ENCODE data around the gene HOXA10.
A peak's percentile ranks its signal among the peaks of the same experiment; 100 is the strongest.

The HOXA10 gene

DNA sequence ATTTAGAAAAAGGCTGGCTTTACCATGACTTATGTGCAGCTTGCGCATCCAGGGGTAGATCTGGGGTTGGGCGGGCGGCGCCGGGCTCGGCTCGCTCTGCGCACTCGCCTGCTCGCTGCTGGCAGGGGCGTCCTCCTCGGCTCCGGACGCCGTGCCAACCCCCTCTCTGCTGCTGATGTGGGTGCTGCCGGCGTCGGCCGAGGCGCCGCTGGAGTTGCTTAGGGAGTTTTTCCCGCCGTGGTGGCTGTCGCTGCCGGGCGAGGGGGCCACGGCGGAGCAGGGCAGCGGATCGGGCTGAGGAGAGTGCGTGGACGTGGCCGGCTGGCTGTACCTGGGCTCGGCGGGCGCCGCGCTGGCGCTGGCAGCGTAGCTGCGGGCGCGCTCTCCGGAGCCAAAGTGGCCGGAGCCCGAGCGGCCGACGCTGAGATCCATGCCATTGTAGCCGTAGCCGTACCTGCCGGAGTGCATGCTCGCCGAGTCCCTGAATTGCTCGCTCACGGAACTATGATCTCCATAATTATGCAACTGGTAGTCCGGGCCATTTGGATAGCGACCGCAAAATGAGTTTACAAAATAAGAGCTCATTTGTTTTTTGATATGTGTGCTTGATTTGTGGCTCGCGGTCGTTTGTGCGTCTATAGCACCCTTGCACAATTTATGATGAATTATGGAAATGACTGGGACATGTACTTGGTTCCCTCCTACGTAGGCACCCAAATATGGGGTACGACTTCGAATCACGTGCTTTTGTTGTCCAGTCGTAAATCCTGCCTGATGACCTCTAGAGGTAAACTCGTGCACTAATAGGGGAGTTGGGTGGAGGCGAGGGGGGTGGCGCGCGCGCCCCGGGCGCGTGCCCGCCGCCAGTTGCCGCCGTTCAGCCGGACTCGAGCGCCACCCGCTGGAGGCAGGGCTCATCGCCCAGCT, 30.8 kb downstream of the HOXA10 start, which contains the start of gene HOXA5:
TSS of gene HOXA5 (minus strand) at position 659 of the 927 bp plus-strand sequence. CDS start at position 585, 74 bp downstream.
- DNase-seq, result peak in 1 of 2 donors; percentile 61

DNA sequence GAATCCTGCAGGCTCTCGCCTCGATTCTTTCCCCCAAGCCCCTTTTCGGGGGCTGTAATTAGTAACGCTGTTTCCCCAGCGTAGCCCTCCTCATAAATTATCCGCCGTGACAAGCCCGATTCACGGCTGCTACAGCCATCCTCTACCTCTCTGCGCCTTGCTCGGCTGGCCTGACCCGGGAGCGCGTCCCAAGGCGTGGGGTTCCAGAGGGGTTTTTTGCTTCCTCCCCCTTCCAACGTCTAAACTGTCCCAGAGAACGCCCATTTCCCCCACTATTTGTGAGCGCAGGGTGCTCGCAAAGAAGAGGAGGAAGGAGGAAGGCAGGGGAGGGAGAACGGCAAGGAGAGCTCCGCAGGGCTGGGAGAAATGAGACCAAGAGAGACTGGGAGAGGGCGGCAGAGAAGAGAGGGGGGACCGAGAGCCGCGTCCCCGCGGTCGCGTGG, 31.5 kb downstream of the HOXA10 start:
- no peak for DNase-seq

DNA sequence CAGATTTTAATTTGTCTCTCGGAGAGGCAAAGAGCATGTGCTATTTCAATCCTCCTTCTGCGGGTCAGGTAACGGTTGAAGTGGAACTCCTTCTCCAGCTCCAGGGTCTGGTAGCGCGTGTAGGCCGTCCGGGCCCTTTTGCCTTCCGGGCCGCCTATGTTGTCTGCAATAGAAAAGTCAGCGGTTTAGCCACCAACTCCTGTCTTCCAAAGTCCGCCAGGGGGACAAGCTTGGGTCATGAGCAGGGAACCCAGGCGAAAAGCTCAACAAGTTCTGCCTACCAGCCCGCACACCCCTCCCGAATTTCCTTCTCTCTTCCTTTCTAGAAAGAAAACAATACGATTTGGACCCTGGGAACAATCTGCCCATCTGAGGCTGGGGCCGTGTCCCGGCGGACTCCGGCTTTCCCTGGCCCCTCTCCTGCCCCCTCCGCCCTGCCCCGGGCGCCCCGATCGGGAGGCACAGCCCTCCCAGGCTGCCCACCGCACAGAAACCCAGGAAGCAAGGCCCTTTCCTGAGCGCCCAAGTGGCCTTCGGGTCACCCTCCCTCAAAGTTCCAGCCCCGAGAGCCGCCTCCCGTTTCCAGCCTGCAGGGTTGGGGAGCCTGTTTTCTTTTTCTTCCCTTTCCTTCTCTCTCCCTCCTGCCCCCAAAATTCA, 32.1 kb downstream of the HOXA10 start:
- DNase-seq, result no peak

DNA sequence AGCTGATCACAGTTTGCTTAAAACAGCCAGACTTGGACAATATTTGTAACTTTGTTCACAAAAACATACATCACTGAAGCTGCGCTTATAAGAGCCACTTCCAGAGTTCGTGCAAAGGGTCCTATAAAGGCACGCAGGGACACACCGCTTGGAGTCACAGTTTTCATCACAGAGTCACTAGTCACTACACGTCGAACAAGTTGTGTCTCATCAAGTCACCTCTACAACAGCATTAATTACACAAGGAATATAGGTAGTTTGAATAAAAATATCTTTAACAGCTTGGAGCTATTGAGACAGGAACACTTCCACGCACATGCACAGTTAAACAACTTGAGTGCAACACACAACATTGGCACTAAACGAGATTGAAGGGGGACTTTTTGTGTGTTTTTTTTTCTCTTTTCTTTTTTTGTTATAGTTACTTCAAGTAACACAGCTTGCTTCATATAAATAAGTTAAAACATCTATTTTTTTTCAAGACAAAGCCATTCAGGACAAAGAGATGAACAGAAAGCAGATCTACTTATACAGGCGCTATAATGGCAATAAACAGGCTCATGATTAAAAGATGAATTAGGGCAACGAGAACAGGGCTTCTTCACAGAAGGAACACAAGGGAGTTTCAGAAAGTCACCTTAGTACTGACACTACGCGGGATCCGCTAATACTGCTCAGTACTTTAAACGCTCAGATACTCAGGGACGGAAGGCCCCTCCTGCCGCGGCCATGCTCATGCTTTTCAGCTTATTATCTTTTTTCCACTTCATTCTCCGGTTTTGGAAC, 32.8 kb downstream of the HOXA10 start:
- DNase-seq, result no peak

DNA sequence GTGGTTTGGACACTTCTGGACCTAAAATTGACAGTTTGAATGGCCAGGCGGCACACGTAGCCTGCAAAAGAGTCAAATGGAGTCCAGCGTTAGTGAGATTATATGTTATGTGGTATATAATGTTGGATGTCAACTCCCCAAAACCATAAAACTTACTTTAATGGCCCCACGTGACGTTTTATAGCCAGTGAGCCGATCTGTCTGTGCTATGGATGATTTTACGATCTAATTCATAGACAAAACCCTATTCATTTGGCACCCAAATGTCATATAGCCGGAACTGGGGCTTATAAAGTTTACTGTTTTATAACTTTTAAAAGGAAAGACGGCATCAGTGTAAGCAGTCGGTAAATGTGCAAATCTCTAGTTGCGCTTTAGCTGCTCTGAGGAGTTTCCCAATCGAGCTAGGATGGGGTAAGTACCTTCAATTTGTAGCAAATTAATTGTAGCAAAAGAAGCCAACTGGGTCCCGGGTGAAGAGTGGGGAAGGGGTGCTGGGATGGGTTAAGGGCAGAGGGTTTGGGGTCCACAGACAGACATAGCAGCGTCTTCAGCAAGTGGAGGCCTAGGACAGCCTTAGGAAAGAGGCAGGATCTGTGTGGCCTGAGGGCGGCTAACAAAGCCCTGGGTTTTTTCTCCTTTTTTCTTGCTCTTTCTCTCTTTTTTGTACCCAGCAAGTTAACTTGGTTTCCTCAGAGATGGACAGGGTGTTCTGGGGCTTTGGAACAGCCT, 33.8 kb downstream of the HOXA10 start:
- DNase-seq, result no peak

DNA sequence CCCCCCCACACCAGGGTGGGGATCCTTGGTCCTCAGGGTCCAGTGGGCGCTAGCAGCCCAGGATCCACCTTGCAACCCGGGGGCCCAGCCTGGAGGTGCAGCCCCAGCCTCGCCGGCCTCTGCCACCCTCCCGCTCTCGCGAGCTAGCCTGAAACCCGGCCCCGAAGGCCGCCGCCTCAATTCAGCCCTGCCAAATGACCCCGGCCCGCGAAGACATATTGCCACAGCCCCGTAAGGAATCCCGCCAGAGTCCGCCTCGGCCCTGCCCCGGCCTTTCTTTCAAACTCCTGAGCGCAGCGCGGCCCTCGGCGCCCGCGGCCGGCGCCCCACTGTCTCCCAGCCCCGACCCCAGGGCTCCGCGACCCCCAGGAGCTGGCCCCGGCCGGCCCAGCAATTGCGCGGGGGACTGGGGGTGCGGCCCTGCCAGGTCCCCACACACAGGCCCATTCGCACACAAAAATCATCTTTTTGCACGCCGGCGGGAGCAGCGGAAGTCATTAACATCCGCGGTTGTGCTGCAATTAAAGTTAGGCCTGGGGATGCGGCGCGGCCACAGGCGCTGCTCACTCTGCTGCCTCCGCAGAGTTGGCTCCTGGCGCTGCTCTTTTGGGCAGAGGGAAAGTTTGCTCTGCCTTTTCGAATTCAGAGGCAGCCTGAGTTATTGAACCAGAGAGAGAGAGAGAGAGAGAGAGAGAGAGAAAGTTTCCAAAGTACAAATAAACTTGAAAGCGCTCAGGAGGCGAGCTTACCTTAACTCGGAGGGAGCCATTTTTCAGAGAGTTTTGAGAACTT, 34.6 kb downstream of the HOXA10 start:
- no peak for DNase-seq

DNA sequence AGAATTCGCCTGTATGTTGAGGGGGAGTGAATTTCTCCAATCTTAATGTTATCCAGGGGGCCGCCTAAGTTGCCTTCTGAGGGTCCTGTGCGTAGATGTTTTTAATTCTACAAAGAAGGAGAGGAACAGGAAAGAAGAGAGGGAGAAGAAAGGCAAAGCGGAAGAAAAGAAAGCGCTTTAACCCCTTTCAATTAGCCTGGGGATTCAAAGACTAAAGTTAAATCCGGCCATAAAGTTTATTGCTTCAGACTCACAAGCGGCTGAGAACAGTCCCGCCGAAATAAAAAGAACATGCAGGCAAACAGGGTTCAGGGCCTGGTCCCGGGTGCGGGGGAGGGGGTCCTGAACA, 35.2 kb downstream of the HOXA10 start:
- no peak for DNase-seq

DNA sequence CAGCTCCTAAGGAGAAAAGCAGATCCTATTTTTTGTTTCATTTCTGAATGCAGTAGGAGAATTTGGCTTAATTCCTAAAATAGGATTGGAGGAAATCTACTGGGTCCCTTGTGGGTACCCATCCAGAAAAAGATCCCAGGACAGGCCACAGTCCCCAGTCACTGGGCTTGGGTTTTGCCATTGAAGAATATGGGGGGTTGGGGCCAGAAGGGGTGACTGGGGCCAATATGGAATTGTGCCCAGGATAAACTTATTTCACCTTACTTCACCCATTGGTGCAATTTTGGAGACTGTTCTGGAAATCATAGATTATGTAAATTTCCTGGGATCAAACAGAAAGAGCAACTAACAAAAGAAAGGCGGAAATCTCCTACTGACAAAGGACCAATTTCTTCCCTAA, 35.6 kb downstream of the HOXA10 start:
- no peak for DNase-seq

DNA sequence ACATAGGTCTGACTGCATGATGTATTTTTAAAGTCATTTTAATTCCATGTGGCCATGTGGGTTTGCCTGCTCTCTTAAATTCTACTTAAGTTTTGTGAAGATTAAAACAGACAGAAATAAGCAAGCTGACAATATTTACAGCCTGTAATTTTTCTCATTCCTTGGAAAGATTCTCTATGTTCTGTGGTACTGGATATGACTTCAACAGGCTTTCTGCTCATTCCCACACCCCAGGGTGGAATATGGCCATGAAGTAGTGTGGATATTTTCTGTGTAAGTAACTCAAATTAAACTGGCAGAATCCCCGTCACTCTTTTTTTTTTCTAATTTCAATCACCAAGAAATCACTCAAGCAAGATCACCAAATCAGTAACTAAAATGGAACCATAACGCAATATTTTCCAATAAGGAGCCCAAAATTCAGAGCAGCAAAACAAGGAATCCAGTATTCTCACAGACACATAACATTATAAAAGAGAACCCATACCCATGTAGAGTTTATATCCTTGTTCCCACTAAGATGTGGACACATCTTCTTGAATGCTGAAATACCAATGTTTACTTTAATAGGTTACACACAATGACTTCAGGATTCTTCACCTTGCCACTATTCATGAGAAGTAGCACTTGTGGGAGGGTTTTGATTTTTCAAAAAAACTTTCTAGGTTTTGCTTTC, 36.3 kb downstream of the HOXA10 start:
- no peak for DNase-seq

DNA sequence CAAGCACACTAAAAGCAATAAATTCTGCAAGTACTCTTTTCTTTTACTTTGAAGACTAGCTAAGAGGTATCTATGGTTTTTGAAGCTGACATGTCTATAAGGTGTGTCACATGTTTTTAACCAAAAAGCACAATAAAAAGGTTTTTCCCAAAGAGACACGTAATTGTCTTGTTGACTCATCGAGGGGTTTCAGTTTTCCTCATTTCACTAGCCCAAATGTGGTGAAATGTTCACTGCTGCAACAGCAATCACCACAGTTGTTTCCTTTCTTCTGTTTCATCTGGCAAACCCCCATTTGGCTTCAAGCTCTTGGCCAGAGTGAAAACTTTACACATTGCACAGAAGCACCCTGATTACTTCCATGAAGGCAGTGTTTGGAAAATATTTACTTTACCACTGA, 39.7 kb downstream of the HOXA10 start:
- no peak for DNase-seq

DNA sequence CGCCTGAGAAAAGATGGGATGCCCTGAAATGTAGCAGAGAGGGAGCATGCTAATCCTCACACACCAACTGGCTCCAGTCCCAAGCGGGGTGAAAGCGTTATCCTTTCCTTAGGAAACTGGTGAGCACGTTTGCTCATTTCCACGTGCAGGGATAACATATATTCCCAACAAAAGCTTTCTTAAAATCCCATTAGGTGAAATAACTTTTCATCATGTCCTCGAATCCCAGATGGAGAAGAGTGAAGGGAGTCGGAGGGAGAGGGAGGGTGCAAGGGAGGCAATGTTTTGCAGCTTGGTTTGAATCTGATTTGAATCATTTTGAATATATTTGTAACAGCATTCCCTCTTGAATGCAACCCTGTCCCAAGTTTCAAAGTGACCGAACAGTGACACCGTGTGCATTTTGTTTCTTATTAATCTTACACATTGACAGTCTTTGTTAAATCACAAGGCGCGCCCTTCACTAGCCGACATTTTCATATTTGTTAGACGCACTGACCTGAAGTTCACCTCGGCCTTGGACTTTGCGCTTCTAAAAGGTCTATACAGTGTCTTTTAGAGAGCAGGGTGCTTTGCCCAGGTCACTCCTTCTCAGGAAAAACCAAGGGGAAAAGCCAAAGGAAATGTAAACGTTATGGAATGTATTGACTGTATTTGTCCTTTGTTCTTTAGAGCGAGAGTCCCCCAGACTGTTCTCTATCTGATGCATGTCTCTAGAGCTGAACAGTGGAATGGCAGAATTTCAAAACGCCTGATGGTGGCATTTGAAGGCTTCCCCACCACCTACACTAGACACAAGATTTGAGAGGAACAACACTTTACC, 40.5 kb downstream of the HOXA10 start:
- no peak for DNase-seq

DNA sequence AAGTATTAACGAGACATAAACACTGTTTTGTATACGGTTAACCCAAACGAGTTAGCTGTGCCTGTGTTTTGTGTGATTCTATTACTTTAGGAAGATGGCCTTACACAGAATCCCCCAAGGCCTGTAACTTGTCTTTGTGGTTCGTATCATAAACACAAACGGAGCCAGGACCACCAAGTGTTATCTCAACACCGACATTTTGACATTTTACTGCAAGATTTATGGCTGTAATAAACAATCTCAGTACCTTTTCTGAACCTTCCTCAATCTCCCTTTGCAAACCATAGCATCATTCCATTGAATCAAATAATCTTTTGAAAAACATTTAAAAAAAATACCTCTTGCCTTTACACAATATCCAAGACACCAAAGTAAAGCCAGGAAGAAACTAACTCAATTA, 41.1 kb downstream of the HOXA10 start:
- DNase-seq, result no peak

DNA sequence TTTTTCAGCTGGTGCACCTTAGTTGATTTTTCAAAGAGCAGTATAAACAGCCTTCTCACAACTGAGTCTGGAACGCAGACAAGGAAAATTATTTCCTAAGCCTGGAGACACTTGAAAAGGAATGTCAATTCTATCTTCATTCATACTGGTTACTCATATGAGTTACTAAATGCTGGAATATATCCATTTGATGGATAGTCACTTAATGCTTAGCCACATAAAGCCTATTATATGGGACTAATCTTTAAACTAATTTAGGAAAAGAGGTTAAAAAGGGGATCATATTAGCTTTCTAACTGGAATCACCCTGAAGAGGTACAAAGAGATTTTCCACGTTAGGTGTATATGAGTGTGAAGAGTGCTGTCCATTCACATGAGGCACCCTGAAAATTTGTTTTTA, 41.9 kb downstream of the HOXA10 start:
- DNase-seq, result no peak

DNA sequence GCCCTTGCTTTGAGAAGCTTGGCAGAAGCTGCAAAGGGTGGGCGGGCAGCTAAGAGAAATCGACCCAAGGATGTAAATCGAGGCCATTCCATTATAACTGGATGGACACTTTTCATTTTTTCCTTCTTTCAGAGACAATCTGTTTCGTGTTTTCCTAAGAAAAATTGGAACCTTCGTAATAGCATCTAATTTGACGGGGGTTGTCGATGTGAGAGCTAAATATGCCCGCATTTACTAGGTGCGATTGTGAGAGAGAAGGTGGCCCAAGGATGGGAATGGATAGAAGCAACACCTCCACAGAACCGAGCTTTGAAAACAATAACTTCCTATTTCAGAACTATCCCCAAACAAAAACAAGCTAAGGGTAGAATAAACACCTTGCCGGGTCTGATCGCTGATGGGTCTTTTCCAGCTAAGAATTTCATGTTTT, 42.7 kb downstream of the HOXA10 start:
- no peak for DNase-seq

DNA sequence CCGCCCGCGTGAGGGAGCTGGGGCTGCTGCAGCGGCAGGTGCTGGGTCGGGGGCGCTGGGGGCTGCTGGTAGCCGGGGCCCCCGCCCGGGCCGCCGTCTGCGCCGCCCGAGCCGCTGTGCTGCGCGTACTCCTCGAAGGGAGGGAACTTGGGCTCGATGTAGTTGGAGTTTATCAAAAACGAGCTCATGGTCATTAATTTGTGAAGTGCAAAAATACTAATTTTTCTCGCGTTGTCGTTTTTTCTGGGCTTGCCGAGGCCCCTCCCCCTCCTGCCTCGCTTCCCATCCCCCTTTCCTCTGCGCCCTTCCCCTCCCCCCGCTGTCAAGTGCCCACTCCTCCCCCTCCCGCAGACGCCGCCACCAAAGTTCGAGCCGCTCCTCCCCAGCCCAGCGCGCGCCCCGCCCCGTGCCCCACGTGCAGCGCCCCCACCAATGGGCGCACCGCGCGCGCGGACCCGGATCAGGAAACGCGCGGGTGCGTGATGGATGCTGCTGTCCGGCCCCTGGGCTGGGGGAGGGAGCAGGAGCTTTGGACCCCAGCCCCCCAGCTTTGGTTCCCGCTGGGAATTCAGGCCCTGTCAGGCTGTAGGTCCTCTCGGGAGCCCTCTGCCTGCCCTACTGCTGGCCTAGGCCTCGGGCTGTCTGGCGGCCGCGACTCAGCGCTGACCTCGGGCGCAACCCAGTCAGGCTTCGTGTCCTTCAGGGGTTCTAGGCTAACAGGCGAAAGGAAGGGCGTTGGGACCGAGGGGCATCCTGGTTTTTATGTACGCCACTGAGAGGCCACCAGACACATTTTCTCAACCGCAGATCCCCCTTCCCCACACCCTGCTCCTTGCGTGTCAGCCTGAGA, 43.4 kb downstream of the HOXA10 start, which contains the start of gene HOXA4:
TSS of gene HOXA4 (minus strand) at position 218 of the 850 bp plus-strand sequence. CDS start at position 194, 24 bp downstream.
- peak; percentile 76 to 87 for DNase-seq

DNA sequence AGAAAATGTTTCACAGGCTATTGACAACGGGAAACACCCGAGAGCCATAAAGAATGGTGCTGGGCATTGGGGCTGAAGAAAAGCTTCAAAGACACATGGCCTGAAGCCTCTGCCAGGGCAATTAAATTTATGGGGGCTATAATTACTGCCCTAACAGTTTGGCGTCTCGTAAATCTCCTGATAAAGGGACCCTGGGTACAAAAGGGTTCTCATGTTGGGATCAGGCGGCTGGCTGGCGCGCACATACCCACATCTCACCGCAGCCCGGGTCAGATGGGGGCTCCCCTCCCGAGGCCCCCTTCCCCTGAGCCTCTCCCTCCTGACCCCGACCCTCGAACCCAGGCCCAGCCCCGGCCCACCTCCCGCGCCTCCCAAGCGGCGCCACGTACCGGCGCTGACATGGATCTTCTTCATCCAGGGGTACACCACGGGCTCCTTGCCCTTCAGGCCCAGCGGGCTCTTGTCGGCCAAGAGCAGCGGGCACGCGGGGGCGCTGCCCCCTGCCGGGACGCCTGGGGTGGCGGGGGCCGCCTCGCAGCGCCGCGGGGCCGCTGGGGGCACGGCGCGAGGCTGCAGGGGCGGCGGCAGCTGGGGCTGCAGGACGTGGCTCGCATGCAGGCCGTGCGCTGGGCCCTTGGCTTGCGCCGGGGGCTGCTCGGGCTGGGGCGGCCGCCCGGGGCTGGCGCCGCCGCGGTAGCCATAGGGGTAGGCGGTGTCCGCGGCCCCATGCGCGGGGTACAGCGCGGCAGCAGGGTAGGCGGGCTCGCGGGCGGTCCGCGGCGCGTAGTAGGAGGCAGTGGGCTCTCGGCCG, 44.2 kb downstream of the HOXA10 start:
- no peak for DNase-seq

DNA sequence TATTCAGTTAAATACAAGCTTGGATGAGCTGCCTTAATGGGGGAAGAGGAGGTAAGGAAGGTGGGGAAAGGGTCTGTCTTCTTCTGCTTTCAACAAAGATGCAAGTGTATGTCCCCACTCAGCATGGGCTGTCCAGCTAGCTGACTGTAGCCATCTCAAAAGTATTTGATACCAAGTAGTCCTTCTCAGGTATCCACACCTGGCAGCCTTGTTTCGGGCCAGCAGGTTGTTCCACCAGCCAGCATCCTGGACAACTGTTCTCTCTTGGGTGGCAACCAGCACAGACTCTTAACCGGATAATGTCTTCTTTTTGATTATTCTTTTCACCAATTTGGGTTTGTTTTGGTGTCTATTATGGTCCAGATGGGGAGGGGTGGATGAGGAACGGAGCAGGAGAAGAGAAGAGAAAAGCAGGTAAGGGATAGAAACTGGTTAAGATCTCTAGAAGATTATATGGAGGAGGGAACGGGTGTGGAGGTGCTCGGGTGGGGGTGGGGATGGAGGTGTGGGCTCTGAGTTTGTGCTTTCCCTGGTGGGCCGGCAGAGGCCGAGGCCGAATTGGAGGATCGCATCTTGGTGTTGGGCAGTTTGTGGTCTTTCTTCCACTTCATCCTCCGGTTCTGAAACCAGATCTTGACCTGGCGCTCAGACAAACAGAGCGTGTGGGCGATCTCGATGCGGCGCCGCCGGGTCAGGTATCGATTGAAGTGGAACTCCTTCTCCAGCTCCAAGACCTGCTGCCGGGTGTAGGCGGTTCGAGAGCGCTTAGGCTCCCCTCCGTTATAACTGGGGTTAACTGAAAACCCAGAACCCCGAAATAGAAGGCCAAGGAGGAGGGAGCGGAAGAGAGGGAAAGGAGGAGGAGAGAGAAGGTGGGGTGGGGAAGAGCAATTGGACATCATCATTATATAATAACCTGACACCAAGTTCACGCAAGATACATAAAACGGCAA, 45.1 kb downstream of the HOXA10 start:
- DNase-seq, result no peak

Measured in CD4-positive, alpha-beta T cell treated with Interleukin-1 beta for 1 hour (primary cell).